Stimulated activated CD4-positive, alpha-beta T cell treated with anti-CD3 and anti-CD28 coated beads, Interleukin-12 subunit alpha, Interleukin-12 subunit beta, amount 100 ng/mL, for 4 hours (primary cell): Measurements from ENCODE around the gene PLXNC1.

ENCODE experiments used
- DNase-seq: peaks from one replicate; pipeline ENCODE4 v3.0.0-alpha.2; 2020

The PLXNC1 gene

DNA sequence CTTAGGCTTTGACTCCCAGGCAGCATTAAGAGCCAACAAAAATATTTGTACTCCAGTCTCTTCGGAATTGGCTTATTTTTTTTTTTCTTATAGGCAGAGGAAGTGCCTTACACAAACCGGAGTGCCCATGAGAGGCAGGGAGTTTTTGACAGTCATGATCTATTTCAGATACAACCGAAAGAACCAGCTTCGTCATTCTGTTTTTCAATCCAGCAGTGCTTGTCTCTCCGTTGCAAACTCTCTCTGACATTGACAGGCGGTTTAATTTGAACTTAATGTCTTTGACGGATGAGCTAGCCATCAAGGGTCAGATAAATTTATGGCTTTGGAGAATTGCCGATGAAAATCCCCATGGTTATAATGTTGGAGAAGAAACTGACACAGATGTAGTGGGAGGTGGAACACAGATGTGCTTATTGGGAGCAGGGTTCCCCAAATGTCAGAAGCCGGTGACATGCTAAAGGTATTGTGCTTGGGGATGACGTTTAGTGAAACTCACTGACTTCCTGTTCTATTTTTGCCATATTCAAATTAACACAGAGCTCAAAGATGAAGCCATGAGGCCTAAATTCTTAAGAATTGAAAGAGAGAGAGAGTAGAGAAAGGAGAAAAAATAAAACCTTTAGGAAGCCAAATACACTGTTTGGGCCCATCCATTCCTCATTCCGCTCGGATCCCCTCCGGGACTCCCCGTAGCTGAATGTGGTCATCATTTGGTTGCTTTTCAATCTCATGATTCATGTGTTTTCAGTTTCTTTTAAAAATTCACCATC lies 59.7 kb downstream of the PLXNC1 start:
- peak; percentile 22 for DNase-seq

DNA sequence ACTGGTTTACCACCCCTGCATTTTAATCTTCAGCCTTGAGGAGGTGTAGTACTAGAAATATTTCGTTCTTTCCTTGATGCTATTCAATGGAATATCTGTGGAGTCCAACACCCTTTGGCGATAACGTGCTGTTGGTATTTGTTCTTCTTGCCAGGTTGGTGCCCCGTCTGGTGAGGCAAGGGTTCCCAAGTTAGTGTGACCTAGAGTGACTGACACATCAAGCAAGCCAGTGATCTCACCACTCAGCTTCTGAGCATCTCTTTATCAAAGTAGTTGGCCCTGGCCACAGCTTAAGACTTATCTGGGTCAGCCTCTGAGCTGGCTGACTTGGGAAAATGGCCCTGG lies 60.2 kb downstream of the PLXNC1 start:
- peak; percentile 15 for DNase-seq

DNA sequence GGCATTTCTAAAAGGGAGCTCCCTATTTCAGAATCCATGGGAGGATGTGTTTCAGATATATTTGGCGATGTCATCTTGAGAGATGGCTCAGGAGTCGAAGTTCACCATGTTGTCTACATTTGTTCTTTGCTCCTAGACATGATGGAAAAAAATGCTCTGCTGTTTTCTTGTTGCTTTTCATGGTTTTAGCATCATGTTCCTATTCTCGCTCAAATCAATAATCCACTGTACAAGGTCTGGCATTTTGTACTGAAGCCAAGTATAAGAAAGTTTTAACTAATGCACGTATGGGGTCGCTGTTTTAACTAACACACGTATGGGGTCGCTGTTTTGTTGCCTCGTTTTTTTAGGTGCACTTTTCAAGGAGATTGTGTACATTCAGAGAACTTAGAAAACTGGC lies 60.9 kb downstream of the PLXNC1 start:
- DNase-seq: no peak

DNA sequence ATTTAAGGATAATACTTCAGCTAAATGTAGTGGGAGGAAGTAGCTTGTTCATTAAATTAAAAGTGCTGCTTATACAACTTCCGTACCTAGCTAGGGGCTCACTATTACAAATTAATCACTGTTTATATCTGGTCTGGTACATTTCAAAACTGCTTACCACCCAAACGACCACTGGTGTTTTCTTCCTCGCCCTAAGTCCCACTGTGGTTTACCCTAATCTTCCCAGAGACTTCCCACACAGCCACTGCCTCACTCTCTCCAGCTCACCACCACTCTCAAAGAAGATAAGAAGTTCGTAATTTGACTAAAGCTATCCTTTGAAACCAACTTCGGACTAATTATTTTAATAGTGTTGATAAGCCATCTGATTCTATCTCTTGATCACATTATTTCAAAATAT lies 62.6 kb downstream of the PLXNC1 start:
- DNase-seq: no peak

DNA sequence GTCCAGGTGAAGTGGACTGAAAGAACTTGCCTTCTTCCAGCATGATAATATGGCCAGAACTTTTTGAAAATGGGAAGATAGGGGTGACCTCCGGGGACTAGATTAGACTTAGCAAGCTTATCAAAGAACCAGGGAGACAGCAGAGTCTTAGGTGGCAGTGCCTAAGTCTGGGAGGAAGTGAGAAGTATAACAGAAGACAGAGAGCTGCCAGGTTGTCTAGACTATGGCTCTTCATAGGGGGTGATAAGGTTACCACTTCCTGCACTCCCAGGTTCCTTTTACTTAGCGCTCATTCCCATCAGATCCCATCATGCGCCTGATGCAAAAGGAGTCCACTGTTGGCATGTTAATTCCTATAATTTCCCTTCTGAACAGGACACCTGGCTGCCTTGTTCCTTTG lies 69.9 kb downstream of the PLXNC1 start:
- DNase-seq: no peak

DNA sequence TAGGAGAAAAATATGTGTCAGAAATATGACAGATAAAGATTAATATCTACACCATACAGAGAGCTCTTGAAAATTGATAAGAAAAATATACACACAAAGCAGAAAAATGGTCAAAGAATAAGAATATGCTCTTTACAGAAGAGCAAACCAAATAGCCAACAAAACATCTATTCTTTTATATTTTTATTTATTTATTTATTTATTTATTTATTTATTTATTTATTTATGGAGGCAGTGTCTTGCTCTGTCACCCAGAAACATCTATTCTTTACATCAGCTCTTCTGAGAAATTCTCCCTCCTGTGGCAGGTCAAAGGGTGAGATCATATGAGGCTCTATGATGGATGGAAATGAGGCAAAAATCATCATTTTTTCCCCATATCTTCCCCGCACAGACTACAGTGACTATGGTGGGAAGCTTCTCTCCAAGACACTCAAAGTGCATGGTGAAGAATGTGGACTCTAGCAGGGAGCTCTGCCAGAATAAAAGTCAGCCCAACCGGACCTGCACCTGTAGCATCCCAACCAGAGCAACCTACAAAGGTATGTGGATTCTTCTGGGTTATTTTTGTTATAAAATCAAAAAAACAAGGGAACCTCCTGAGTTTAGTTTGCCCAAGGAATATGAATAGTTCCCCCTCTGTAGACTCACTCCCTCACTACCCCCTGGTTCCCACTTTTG lies 71.4 kb downstream of the PLXNC1 start:
- DNase-seq: no peak

DNA sequence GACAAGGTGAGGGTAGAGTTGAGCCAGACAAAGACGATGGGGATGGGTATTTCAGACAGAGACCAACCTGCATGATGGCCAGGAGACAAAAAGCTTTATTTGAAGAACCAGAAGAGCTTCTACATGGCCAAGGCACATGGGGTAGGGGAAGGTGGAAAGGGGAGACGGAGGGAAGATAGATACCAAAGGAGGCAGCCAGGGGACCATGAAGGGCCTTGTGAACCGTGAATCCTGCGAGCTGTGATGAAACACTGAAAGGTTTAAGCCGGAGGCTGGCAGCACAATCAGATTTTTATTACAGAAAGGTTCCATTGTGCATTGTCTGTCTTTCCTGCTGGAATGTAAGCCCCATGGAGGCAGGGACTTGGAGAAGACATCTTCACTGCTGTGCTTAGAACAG lies 72.4 kb downstream of the PLXNC1 start:
- no peak for DNase-seq

GRCh38 chr12:94222351-94223084 lies 74.1 kb downstream of the PLXNC1 start:
- DNase-seq: no peak

GRCh38 chr12:94223842-94224241 lies 75.5 kb downstream of the PLXNC1 start:
- DNase-seq: no peak

- no peak for DNase-seq
These were observed 77.1 kb downstream of the PLXNC1 start for GRCh38 chr12:94225506-94225905.

DNA sequence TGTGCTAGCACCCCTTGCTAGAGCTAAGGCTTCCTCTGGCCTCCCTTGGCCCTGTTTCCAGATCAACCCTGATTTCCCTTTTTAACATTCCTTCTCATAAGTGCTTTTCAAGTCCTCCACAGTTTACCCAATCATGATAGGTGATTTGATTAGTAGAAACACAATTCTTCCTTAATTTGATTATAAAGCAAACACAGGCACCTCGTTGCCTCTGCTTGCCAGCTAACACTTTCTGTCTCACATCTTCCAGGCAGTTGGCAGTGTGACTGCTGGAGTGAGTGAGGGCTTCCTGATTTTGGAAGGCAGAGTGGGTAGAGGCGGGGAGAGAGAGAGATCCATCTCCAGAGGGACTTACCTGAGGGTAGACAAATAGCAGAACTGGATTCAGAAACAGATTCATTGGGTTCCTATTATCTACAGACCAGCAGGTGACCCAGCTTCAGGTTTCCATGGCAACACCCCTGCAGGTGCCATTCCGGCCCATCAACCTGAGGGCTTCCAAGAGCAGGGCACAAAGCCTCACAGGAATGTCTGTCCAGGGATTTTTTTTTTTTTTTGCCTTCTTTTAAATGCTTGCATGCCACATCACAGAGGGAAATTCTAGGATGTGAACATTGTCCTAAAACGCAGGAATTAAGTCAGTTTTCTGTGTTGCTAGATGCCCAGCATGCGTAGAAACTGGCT lies 77.7 kb downstream of the PLXNC1 start:
- DNase-seq: no peak

- DNase-seq: no peak
These were observed 78.7 kb downstream of the PLXNC1 start for GRCh38 chr12:94227066-94227465.

DNA sequence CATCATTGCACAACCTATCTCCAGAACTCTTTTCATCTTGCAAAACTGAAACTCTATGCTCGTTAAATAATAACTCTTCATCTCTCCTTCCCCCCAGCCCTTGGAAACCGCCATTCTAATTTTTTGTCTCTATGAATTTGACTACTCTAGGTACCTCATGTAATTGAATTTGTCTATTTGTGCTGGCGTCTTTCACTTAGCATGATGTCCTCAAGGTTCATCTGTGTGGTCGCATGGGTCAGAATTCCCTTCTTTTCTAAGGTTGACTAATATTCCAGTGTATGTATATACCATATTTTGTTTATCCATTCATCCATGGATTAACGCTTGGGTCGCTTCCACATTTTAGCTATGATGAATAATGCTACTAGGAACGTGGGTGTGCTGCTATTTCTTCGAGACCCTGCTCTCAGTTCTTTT lies 80.1 kb downstream of the PLXNC1 start:
- DNase-seq: no peak

DNA sequence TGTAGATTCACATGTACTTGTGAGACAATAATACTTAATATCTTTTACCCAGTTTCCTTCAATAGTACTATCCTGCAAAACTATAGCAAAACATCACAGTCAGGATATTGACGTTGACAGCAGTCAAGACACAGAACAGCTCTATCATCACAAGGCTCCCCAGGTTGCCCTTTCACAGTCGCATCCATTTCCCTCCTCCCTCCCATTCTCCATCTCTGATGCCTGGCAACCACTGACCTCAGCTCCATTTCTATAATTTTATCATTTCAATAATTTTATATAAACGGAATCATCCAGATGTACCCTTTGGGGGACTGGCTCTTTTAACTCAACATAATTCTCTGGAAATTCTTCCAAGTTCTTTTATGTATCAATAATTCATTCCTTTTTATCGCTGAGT lies 81.5 kb downstream of the PLXNC1 start:
- no peak for DNase-seq

- no peak for DNase-seq
These were observed 82.1 kb downstream of the PLXNC1 start for GRCh38 chr12:94230357-94230905.

DNA sequence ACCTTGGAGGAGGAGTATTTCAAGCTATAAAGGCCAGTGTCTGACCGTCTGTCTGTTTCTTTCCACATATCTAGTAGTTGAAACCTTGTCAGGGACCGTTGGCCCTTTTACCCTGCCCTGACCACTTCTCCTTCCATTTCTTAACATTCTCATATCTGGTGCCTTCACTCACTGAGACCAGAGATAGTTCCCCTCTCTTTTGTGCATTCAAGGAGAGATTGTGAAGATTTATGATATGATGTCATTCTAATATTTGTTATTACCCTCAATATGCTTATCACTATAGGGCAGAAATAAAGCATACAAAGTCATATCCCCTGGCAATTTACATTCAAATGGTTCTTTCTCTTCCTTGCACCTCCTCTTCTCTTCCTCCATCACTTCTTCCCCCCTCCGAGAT lies 83.3 kb downstream of the PLXNC1 start:
- DNase-seq: no peak

DNA sequence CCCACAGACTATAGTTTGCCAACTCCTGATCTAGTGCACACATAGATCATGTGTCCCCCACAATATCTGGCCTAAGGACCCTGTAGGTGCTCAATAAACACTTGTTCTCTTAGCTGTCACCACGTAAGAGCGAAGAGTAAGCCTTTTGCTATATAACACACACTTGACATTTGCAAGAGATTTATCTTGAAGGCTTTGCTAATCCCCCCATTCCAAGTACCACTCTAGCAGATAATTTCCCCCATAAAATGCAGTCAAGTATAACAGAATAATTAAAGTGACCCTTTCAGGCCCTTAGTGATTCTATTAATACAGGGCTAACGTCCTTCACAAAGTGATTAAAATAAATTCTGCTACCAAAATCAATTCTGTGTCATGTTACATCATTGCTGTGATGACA lies 87.5 kb downstream of the PLXNC1 start:
- no peak for DNase-seq

DNA sequence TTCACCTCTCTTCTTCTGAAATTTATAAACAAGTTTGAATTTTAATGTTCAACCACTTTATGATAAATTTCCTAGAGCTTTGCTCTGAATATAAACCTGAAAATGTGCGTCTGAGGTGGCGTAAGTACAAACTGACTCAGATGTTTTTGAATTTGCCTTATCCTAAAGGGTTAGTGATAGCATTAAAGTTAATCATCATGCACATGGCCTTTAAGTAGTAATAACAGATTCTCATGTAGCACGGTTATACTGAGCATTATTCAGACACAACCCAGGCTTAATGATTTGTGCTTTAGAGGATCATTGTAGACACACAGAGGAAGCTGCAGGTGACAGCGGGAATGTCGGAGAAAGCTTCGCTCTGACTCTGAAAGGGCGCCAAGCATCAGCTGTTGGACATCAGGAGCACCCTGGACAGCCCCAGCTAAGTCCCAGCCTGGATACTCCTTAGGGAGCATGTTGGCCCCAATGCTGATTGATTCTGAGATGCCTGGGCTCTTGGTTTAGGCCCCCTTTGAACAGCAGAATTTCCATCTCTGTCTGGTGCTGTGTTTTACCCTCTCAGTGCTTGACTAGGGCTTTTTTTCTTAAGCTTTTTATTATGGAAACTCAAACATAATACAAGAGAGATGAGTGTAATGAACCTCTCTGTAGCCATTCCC lies 91.1 kb downstream of the PLXNC1 start:
- DNase-seq: no peak

DNA sequence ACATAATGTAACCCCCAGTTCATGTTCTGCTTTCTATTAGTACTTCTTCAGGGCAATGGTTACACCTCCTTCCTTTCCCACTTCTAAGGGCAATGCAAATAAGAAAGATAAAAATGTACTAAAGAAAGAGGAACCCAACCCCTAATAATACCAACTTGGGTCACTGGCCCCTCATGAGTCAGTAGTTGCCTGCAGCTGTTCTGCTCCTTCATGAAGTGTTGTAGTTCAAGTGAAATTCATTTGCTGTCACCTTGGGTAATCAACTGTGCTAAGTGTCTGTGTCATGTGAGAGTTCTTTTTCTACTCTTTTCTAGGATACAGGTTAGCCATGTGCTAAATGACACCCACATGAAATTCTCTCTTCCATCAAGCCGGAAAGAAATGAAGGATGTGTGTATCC lies 91.8 kb downstream of the PLXNC1 start:
- no peak for DNase-seq

DNA sequence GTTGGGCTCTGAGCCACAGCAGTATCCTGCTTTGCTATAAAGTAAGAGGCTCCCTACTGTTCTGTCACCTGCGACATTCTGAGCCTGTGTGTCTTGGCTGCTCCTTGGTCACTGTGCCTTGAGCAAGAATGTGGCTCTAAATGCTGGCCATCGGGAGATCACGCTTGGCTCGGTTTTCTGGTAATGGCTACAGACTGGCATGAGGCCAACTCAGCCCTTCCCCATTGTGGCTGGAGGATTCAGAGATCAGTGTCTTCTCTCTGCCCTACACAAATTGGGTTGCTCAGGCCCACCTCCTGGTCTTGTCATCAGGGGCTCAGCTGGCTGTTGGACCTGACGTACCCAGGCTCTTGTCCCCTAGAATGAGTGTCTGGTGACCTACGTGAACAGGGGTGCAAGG lies 94.5 kb downstream of the PLXNC1 start:
- no peak for DNase-seq

- peak; percentile 15 for DNase-seq
These were observed 96.1 kb downstream of the PLXNC1 start for GRCh38 chr12:94244165-94245133.
